Islet of Langerhans (tissue), 1 donor: Measurements from ENCODE around the gene RTKN.
"Not testable (repeated sequence)": the region's sequence is repeated elsewhere in the genome, so short reads cannot be mapped to it uniquely, and the experiment has no call there.

Source experiments
- FAIRE-seq: peaks from one replicate; lab custom pipeline; 2011; peaks lifted over from hg19 to GRCh38; lab: Jason Lieb, UNC

Gene RTKN

DNA sequence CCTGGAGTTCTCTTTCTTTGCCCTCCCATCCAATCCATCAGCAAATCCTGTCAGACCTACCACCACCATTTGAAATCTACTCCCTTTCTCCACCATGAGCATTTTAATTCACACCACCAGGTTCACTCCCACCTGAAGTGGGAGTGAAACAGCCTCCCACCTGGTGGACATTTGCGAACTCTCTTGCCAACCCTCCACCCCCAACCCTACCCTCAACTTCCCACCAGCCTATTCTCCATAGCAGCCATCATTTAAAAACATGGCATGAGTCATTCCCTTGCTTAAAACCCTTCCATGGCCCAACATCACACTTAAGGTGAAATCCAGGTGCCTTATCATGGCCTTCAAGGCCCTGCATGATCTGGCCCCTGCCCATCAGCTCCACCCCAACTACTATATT lies 3.5 kb downstream of the RTKN start:
- no peak for FAIRE-seq

DNA sequence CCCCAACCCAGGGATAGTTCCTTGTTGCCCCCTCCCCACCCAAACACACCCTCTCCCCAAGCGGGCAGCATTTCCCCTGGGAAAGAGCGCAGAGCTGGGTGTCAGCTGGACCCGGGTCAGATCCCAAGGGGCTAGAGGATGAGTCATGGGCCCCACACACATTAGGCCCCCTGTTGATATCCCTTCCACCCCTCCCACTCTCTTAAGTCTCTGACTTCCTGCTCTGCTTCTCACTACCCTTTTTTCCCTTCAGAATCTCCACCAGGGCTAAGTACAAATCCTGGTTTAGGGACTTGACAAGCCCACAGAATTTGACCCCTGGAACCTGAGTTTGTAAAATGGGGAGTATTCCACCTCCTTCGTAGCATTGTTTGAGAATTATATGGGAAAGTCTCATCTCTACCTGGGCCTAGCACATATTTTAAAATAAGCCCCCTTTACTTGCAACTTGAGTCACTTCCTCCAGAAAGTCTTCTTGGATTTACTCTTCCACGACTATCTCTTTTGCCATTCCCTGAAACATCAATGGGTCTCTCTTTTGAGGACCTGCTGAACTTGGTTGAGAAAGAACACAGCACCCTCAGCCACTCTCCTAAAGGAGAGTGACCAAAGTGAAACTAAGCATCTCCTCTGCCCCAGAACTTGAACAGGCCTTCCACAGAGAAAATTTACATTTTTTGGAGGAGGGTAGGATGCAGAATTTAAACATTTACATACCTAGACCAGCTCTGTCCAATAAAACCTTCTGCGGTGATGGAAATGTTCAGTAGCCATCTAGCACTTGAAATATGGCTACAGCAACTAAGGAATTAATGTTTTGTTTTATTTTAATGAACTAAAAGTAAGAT lies 4.7 kb downstream of the RTKN start:
- FAIRE-seq: no peak

DNA sequence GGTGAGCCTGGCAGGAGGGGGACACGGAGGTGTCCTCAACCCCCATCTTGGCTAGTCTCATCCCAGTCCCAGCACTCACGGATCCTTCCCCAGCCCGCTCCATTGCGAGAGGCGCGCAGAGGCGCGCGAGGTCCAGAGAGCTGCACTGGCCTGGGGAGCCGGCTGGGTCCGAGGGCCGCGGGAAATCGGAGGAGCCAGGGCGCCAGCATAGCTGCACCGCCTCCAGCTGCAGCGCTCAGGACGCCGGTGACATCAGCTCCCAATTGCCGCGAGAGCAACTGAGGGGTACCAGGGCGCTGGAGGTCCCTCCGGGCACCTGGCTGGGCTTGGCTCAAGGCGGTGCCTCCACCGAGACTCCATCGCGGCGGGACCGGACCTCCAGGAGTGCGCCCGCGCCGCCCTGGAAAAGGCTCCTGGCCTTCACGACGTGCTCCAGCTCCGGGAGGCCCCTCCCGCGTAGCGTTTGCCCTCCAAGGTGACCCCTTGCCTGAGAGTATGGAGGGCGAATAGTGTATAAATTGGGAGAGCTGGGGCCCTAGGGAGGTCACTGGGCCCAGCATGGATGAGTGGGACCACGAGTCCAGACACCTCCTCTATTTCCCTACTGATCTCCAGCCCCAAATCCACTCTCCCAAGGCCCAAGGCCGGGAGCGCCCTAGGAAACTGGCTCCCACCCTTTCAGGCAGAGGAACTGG lies 5.5 kb downstream of the RTKN start:
- FAIRE-seq: no peak

DNA sequence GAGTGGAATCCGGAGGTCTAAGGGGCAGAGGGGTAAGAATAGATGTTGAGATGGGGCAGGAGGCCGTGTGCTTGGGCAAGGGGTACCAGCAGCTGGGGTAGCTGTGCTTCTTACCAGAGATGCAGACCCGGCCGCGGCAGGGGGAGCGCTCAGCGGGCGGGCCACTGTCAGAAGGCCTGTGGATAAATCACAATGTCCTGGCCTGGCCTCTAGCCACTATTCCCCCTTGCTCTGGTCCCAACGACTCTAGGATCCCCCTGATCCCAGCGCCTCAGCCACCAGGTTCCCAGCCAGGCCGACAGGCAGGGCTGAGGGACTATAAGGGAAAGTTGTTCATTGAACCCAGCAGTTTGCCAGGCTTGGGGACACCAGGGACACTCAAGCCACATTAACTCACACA lies 11.2 kb downstream of the RTKN start:
- no peak for FAIRE-seq

DNA sequence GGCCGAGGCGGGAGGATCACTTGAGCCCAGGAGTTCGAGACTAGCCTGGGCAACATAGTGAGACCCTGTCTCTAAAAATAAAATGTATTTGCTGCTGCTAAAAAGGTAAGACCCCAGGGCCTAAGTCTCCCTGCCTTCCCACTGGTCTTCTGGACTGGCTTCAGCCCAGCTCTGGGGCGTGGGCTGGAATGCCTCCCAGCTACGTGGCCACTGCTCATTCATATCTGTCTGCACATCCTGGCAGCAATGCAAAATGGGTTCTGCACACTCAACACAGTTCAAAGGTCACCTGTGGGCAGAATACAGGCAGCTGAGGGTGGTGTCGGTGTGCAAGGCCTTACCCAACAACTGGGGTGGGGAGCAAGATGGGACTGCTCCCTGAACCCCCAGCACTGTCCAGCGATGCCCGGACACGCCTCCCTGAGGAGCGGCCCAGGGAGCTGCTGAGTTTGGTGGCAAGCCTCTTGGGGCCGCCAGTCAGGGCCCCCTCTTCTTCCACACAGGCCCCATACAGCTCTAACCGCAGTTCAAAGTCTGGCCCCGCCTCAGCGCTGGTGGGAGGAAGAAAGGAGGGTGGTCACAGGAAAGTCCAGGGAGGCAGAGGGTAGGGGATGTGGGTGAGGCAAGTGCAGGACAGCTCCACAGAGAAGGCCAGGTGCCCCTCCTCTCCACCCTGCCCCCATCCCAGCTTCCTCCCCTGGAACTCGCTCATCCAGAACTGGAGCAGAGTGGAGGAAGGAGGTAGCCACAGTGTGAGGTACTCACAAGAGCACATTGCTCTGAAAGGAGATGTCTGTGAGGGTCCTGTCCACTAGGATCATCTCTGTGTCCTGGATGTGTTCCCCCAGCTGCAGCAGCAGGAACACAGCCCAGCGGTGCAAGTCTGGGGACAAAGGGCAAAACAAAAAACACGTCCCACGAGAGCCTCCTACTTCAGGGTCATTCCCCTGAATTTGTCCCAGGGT lies 12.0 kb downstream of the RTKN start:
- no peak for FAIRE-seq

DNA sequence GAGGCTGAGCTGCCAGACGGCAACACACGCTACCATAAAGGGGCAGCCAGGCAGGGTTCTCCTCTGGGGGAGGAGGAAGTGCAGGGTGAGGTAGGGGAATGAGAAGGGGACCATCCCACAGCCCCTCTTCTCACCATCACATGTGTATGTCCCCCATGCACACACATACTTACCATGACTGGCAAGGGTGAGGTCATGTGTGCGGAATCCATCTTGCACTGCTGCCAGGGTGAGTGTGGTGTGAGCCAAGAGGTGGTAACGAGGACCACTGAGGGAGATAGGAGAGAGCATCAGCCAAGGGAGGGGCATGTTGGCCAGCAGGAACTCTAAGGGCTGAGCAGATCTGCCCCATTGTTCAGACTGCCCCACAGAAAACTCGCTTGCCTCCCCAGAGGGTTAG lies 13.1 kb downstream of the RTKN start:
- FAIRE-seq: no peak

DNA sequence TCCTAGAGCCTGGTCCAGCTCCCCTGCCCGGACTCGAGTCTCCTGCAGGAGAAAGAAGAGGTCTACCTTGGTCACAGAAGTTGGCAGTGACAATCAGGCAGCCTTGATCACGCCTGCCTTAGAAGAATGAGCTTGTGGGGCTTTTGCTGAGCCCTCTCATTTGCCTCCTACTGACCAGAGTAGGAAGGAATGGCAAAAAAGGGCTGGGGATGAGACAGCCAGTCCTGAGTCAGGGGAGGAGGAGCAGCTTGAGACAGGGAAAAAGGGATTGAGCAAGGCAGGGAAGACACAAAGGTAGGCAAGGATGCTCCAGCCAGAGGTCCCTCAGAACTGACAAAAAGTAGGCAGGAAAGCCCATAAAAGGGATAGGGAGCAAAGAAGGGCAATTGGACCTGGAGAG lies 14.2 kb downstream of the RTKN start:
- FAIRE-seq: no peak

DNA sequence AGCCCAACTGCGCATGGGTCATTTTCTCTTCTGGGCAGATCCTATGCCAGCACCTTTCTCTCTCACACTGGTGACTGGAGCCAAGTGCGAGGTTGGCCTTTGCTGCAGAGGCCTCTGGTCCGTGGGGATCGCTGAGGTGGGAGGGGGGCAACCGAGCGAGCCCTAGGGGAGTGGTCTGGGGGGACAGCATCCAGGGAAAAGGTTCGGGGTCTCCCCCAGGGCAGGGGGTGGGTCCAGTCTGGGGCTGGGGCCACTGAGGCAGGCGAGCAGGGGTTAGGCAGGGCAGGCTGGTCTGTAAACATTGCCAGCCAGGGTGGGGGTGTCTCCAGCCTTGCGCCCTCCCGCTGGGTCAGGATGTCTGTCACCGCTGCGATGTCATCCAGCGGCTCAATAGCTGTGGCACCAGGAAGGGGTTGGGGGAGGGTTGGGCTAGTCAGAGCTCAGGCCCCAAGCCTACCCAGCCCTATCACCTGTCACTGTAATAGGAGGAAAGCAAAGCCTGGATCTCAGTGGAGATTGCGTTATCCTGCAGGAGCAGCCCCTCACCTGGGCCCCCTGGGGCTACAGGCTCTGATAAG lies 15.5 kb downstream of the RTKN start:
- FAIRE-seq: no peak

DNA sequence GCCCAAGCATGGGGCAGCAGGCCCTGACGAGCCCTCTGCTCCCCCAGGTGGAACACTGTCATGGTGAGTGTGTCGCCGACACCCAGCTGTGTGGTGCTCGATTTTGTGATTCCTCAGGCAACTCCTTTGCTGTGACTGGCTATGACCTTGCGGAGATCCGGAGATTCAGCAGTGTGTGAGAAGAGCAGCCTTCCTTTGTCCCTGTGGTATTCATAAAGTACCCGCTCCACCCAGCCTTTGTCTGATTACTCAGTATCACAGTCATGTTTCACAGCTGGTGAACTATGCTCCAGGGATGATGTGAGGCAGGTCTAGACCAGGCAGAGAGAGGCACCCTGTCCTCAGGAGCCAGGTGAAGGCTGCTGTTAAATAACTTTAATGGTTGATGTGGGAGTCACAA lies 16.2 kb downstream of the RTKN start:
- FAIRE-seq: no peak

DNA sequence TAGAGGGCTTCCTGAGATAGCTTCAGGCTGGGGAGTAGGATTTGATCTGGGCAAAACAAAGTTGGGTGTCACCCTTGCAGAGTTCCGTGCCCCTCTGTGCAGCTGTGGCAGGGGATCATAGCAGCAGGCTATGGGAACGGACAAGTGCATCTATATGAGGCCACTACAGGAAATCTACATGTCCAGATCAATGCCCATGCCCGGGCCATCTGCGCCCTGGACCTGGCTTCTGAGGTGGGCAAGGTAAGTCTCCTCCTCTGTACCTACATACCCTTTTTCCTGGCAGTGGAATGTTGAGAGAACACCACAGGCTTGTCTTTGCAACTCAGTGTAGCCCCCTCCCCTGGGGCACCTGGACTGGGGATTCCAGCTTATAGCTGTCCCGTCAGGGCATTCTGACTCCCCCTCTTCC lies 16.7 kb downstream of the RTKN start:
- no peak for FAIRE-seq

DNA sequence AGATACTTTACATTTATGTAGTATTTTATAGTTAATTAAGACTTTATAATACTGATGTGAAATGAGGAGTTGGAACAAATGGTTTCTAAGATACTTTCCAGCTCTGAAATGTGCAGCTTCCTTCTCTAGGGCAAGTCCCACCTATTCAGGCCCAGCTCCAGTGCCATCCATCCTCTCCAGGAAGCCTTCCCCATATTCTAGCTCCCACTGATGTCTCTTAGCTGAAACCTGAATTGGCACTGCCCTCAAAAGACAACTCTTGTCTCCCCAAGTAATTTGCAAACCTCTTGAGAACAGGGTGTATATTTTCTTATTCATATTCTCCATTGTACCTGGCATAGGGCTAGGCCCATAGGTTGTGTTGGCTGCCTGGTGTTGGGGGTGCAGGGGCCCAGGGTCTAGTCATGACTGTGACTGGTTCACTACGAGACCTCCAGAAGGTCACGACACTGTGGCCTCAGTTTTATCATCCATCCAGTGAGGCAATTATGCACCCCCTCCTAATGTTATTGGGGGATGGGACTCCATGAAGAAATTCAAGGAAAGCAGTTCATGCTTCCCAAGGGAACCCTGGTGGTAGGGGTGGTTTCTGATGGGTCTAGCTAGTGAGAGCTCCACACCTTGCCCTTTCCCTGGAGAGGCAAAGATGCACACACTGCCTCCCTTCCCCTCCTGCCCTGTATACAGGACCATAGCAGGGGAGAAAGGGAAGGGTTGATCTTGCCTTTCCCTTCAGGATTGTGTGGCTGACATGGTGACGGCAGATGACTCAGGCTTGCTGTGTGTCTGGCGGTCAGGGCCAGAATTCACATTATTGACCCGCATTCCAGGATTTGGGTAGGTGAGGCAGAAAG lies 17.4 kb downstream of the RTKN start:
- FAIRE-seq: no peak

DNA sequence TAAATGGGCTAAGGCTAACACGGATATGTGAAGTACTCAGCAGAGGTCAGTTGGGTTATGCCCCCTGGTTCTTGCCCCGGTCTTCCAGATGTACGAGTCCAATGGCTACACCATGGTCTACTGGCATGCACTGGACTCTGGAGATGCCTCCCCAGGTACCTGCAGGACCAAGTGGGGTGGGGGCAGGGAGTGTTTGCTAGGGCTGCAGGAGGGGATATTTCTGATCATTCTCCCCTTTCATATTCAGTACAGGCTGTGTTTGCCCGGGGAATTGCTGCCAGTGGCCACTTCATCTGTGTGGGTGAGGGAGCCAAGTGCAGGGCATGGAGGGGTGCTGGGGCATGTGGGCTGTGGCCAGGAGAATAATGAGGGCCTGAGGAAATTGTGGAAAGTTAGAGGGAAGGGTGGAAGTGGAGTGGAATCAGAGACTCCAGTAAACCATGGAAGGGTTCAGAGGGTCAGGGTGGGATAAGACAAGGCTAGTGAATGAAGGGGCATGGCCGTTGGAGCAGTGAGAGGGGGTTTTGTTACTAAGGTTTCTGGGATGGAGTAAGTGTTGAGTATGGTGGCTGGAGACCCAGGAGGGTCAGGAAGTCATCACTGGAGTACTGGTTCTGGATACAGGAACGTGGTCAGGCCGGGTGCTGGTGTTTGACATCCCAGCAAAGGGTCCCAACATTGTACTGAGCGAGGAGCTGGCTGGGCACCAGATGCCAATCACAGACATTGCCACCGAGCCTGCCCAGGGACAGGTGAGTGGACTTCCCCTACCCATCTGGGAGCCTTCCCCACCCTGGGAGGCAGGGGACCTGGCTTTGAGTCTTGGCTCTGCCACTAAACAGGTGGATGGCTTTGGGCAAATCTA lies 18.3 kb downstream of the RTKN start:
- FAIRE-seq: no peak

DNA sequence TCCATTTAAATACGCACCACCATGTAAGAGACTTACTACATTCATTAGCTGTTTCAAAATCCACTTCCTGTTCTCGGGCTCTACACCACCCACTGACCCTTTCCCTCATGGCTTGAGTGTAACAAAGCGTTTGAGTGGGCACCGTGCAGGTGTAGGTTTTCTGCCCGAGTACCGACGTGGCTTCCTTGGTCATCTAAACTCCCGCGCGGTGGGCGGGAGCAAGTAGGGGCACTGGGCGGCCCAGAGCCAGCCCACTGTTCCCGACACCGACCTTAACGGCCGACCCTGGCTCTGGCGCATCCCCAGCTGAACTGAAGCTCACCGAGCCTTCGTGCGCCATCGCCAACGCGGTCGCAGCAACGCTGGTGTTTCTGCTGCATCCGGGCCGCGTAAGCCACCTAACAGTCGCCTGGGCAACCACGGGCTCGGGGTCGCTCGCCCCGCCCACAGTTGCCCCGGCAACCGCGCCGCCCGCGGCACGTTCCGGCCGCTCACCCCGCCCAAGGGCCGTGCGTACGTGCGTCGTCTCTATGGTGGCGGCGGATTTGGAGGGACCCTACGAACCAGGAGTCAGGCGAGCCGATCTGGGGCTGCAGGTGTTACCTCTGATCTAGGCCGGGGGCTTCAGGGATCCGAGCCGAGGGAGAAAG lies 20.4 kb downstream of the RTKN start, which contains the start of the genes C2orf81 and WDR54:
Gene C2orf81, minus strand, starts transcription at position 399 of the 650 bp plus-strand sequence. Its CDS starts 59 bp downstream, at position 340.
Gene WDR54, plus strand, starts transcription at position 510 of the 650 bp plus-strand sequence. CDS start 424 bp downstream, outside the sequence.
- FAIRE-seq: no peak

DNA sequence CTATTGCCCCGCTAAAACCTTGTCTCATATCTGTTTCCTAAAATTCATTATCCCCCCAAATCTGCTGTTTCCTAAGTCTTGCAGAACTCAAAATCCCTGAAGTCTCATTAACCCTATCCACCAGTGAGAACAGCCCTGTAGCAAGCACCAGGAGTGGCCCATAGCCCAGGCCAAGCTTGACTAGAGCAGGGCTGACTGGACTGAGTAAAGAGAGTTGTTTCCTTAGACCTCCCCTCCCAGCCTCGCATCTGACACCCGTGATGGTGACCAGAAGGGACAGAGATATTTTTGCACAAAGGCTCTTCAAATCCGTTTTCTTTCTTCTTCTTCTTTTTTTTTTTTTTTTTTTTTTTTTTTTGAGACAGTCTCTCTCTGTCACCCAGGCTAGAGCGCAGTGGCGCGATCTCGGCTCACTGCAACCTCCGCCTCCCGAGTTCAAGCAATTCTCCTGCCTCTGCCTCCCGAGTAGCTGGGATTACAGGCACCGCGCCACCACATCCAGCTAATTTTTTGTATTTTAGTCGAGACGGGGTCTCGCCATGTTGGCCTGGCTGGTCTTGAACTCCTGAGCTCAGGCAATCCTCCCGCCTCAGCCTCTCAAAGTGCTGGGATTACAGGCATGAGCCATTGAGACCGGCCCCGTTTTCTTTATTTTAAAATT lies 21.2 kb downstream of the RTKN start:
- not testable (repeated sequence) for FAIRE-seq

DNA sequence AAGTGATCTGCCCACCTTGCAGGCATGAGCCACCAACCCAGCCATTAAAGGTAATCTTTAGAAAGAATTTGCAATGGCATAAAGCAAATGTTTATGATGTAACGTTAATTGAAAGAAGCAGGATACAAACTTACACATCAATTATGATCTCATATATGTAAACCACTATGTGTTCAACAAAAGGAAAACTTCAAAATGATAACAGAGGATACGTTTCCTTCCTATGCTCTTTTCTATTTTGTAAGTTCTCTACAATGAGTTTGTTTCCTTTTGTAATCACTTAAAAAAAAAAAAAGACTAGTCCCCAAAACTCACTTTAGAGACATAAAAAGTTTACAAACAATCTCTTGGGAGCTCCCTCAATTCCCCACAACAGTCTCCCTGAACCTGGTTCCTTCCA lies 21.7 kb downstream of the RTKN start:
- FAIRE-seq: no peak

DNA sequence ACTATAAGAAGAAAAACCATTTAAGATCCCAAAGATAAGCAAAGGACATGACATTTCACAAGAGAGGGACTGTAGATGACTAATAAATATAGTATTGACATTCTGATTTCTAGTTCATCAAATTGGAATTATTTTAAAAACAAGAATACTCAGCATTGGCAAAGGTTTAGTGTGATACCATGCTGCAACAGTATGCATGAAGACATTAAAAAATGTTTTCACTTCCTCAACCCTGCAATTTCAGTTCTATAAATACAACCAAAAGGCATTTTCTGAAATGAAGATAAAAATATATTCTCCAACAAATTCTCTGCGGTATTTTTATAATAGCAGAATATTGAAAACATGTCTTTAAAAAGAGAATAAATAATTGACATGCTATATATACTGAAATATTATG lies 22.4 kb downstream of the RTKN start:
- FAIRE-seq: no peak

DNA sequence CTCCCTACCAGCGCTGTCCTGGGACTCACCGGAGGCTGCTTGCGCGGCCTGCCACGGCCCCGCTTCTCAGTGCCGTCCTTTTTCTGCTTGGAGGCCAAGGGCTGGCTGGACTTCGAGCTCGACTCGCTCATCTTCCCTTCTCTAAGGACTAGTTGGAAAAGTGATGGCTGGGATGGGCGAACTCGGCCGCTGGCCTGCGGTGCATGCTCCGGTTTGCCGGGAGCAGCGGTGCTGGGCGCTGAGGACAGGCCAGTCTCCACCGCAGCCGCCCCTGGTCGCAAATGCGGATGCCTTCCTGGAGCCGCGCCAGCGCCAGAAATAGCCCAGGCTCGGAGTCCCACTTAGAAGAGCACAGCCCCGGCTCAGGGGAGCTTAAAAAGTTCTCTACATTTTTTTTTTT lies 23.4 kb downstream of the RTKN start:
- FAIRE-seq: no peak

DNA sequence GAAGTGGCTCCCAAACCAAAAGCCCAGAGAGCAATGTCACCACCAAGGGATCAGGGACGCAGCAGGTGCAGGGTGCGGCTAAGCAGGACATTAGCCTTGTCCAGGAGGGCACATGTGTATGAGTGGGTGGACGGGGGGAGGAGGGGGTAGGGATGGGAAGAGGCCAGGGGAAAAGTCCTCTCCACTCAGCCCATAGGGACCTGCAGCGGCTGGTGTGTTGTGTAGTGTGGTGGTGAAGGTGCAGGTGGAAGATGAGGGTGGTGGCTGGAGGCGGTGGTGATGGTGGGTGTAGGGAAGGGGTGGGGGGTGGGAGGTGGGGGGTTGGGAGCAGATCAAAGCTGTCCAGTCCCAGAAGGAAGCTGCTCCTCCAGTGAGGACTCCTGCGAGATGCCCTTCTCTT lies 24.0 kb downstream of the RTKN start:
- FAIRE-seq: no peak

DNA sequence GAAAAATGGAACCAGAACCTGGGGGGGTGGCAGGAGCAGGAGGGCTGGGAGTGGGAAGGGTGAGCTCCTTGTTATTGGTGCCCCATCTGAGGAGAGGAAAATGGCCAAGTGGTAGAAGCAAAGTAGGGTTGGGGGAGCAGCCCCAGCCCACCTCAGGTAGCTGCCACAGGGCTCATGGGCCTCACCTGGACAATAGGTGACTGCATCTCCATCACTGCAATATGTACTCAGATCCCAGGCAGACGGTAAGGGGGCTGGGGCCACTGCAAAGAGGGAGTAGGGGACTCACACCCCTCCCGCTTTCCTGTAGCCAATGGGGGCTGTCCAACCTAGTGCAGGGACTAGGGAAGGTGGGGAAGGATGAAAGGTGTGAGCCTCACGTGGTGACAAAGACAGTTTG lies 24.5 kb downstream of the RTKN start:
- no peak for FAIRE-seq
